HepG2 (cell line): Measurements from ENCODE around the gene FUT3. TPM values are rescaled to one million over a fixed set of nuclear protein-coding genes. Genes with fewer than 3 reads are reported as not detected.
A peak's percentile ranks its signal among the peaks of the same experiment; 100 is the strongest.

Source experiments
- AKAP8 ChIP-seq: sonication (generic); formaldehyde crosslinking; IDR thresholded peaks from 2 replicates; pipeline ENCODE4 v1.5.1; 2020; ENCODE audit warnings: mild to moderate bottlenecking, missing genetic modification reagents
- ATM ChIP-seq: fragments of 450-650 bp; IDR thresholded peaks from 2 replicates; pipeline ENCODE4 v1.7.1; 2017; ENCODE audit warnings: mild to moderate bottlenecking, borderline replicate concordance
- CCAR2 ChIP-seq: fragments of 200-400 bp; formaldehyde crosslinking; optimal IDR thresholded peaks from 2 replicates; pipeline ENCODE3; 2018; ENCODE audit warnings: low read depth, mild to moderate bottlenecking, low read length, moderate library complexity
- CEBPG ChIP-seq: IDR thresholded peaks from 2 replicates; pipeline ENCODE4 v1.6.1; 2016
- CHD2 ChIP-seq: IDR thresholded peaks from 2 replicates; pipeline ENCODE4 v1.6.1; 2011; ENCODE audit warnings: low read depth, low read length, improper control_type of control experiment
- ELF3 ChIP-seq: IDR thresholded peaks from 2 replicates; pipeline ENCODE4 v1.6.1; 2016; ENCODE audit warnings: missing genetic modification reagents, missing compliant biosample characterization
- GTF3A ChIP-seq: sonication (generic); formaldehyde crosslinking; conservative IDR thresholded peaks from 2 replicates; pipeline ENCODE4 v1.4.0; 2020; ENCODE audit warnings: mild to moderate bottlenecking, missing genetic modification reagents
- MED1 ChIP-seq: sonication (generic); formaldehyde crosslinking; IDR thresholded peaks from 2 replicates; pipeline ENCODE4 v1.4.0; 2020; ENCODE audit warnings: missing genetic modification reagents
- REXO4 ChIP-seq: sonication (generic); formaldehyde crosslinking; IDR thresholded peaks from 2 replicates; pipeline ENCODE4 v1.8.0; 2022; ENCODE audit warnings: missing genetic modification reagents, mild to moderate bottlenecking, borderline replicate concordance
- SMAD3 ChIP-seq: sonication (generic); formaldehyde crosslinking; IDR thresholded peaks from 2 replicates; pipeline ENCODE4 v1.4.0; 2020; ENCODE audit warnings: missing genetic modification reagents
- THYN1 ChIP-seq: sonication (generic); formaldehyde crosslinking; IDR thresholded peaks from 2 replicates; pipeline ENCODE4 v1.8.1; 2023; ENCODE audit warnings: low read depth, mild to moderate bottlenecking, moderate library complexity, missing genetic modification reagents, borderline replicate concordance
- TMF1 ChIP-seq: sonication (generic); formaldehyde crosslinking; IDR thresholded peaks from 2 replicates; pipeline ENCODE4 v1.8.1; 2022; ENCODE audit warnings: low read depth, missing genetic modification reagents
- ZKSCAN1 ChIP-seq: fragments of 150-350 bp; IDR thresholded peaks from 2 replicates; pipeline ENCODE4 v1.6.1; 2014; ENCODE audit warnings: low read length
- ZNF17 ChIP-seq: sonication (generic); formaldehyde crosslinking; IDR thresholded peaks from 2 replicates; pipeline ENCODE4 v1.5.0; 2020; ENCODE audit warnings: mild to moderate bottlenecking, missing genetic modification reagents
- ZNF253 ChIP-seq: sonication (generic); formaldehyde crosslinking; IDR thresholded peaks from 2 replicates; pipeline ENCODE4 v1.8.0; 2022; ENCODE audit warnings: mild to moderate bottlenecking, missing genetic modification reagents, borderline replicate concordance
- ZNF34 ChIP-seq: sonication (generic); formaldehyde crosslinking; IDR thresholded peaks from 2 replicates; pipeline ENCODE4 v1.4.0; 2020; ENCODE audit warnings: mild to moderate bottlenecking, missing genetic modification reagents, borderline replicate concordance
- ZNF343 ChIP-seq: sonication (generic); formaldehyde crosslinking; IDR thresholded peaks from 2 replicates; pipeline ENCODE4 v1.4.0; 2020; ENCODE audit warnings: mild to moderate bottlenecking, missing genetic modification reagents
- ZNF451 ChIP-seq: sonication (generic); formaldehyde crosslinking; IDR thresholded peaks from 2 replicates; pipeline ENCODE4 v1.5.0; 2020; ENCODE audit warnings: mild to moderate bottlenecking, missing genetic modification reagents
- ZNF672 ChIP-seq: sonication (generic); formaldehyde crosslinking; IDR thresholded peaks from 2 replicates; pipeline ENCODE4 v1.8.1; 2022; ENCODE audit warnings: missing genetic modification reagents
- polyA plus RNA-seq, 8 experiments: library from polyadenylated mRNA; depleted of rRNA in 3 of 8; stranded (reverse) in 7 of 8; unstranded in 1 of 8; fragments of >200 nt; fragmentation: Illumina TruSeq in 4 of 8; extraction: Trizol in 4 of 8; gene quantifications; 2 replicates each; pipeline versions ENCODE4 v1.2.1 to v1.2.3, GENCODE V29; 2011 to 2016; ENCODE audit warnings: low read depth in 4 of 8, missing spikeins in 1 of 8, mixed read lengths in 1 of 8; ENCODE audit not compliant: insufficient read depth in 1 of 8
- total RNA-seq, 5 experiments: library from RNA; depleted of rRNA; stranded (reverse); fragments of >200 nt; fragmentation: Illumina TruSeq; extraction: Trizol; gene quantifications; 2 replicates each; pipeline ENCODE4 v1.2.3, GENCODE V29; 2016; ENCODE audit warnings: low read depth in 1 of 5
- TF ChIP-seq, protein P1 (sequence below): sonication (generic); formaldehyde crosslinking; IDR thresholded peaks from 2 replicates; pipeline ENCODE4 v1.5.0; 2020; ENCODE audit warnings: missing genetic modification reagents, mild to moderate bottlenecking, borderline replicate concordance
- TF ChIP-seq, protein P2 (sequence below): sonication (generic); formaldehyde crosslinking; conservative IDR thresholded peaks from 2 replicates; pipeline ENCODE4 v1.8.1; 2023; ENCODE audit warnings: missing genetic modification reagents
- TF ChIP-seq, protein P3 (sequence below): IDR thresholded peaks from 2 replicates; pipeline ENCODE4 v1.4.0; 2020; ENCODE audit warnings: mild to moderate bottlenecking, missing genetic modification reagents
- TF ChIP-seq, protein P4 (sequence below): sonication (generic); formaldehyde crosslinking; IDR thresholded peaks from 2 replicates; pipeline ENCODE4 v1.8.1; 2023; ENCODE audit warnings: mild to moderate bottlenecking, inconsistent platforms, moderate library complexity, missing genetic modification reagents, borderline replicate concordance
- TF ChIP-seq, protein P5 (sequence below): sonication (generic); formaldehyde crosslinking; IDR thresholded peaks from 2 replicates; pipeline ENCODE4 v1.4.0; 2020; ENCODE audit warnings: missing genetic modification reagents

The FUT3 gene
- total and polyA plus RNA-seq, 2 of the 13 experiments (the other 11 are each of a cell fraction or from before 2014, with no cell fraction given) = 0.53 to 1.1 TPM

DNA sequence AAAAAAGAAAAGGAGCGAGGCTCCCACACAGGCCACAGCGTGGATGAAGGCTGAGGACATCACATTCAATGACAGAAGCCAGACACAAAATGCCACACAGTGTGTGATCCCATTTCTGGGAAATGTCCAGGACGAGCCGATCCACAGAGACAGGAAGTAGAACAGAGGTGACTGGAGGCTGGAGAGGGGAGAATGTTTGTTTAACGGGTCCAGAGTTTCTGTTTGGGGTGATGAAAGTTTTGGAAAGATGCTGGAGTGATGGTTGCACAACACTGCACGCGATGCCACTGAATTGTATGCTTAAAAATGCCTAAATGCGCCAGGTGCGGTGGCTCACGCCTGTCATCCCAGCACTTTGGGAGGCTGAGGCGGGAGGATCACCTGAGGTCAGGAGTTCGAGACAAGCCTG, 19.7 kb upstream of the FUT3 start (continued):
- TF ChIP-seq, protein P1, sequence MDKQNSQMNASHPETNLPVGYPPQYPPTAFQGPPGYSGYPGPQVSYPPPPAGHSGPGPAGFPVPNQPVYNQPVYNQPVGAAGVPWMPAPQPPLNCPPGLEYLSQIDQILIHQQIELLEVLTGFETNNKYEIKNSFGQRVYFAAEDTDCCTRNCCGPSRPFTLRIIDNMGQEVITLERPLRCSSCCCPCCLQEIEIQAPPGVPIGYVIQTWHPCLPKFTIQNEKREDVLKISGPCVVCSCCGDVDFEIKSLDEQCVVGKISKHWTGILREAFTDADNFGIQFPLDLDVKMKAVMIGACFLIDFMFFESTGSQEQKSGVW (CRISPR knock-in tag) = no peak
- TF ChIP-seq GTF3A (CRISPR knock-in tag) (no peak), MED1 (CRISPR knock-in tag) (peak; percentile 99), TMF1 (CRISPR knock-in tag) (no peak), SMAD3 (CRISPR knock-in tag) (peak; percentile 99), ATM (no peak), ZNF17 (CRISPR knock-in tag) (no peak), ELF3 (CRISPR knock-in tag) (peak; percentile 96), REXO4 (CRISPR knock-in tag) (no peak), ZNF672 (CRISPR knock-in tag) (no peak), CHD2 (no peak), ZNF34 (CRISPR knock-in tag) (peak; percentile 84; the same call in 1 of the 2 replicates), ZNF343 (peak; percentile 76; the same call in 1 of the 2 replicates), ZNF253 (CRISPR knock-in tag) (0 out of 2 replicates have a peak, but pooled peaks have one; percentile 37), CCAR2 (no peak), ZNF451 (0 out of 2 replicates have a peak, but pooled peaks have one; percentile 45), AKAP8 (peak; percentile 89), CEBPG (CRISPR knock-in tag) (peak; percentile 99), THYN1 (CRISPR knock-in tag) (no peak), ZKSCAN1 (peak; percentile 32; the same call in 1 of the 2 replicates)
- TF ChIP-seq, protein P2, sequence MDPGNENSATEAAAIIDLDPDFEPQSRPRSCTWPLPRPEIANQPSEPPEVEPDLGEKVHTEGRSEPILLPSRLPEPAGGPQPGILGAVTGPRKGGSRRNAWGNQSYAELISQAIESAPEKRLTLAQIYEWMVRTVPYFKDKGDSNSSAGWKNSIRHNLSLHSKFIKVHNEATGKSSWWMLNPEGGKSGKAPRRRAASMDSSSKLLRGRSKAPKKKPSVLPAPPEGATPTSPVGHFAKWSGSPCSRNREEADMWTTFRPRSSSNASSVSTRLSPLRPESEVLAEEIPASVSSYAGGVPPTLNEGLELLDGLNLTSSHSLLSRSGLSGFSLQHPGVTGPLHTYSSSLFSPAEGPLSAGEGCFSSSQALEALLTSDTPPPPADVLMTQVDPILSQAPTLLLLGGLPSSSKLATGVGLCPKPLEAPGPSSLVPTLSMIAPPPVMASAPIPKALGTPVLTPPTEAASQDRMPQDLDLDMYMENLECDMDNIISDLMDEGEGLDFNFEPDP (CRISPR knock-in tag) = no peak
- TF ChIP-seq, protein P3, sequence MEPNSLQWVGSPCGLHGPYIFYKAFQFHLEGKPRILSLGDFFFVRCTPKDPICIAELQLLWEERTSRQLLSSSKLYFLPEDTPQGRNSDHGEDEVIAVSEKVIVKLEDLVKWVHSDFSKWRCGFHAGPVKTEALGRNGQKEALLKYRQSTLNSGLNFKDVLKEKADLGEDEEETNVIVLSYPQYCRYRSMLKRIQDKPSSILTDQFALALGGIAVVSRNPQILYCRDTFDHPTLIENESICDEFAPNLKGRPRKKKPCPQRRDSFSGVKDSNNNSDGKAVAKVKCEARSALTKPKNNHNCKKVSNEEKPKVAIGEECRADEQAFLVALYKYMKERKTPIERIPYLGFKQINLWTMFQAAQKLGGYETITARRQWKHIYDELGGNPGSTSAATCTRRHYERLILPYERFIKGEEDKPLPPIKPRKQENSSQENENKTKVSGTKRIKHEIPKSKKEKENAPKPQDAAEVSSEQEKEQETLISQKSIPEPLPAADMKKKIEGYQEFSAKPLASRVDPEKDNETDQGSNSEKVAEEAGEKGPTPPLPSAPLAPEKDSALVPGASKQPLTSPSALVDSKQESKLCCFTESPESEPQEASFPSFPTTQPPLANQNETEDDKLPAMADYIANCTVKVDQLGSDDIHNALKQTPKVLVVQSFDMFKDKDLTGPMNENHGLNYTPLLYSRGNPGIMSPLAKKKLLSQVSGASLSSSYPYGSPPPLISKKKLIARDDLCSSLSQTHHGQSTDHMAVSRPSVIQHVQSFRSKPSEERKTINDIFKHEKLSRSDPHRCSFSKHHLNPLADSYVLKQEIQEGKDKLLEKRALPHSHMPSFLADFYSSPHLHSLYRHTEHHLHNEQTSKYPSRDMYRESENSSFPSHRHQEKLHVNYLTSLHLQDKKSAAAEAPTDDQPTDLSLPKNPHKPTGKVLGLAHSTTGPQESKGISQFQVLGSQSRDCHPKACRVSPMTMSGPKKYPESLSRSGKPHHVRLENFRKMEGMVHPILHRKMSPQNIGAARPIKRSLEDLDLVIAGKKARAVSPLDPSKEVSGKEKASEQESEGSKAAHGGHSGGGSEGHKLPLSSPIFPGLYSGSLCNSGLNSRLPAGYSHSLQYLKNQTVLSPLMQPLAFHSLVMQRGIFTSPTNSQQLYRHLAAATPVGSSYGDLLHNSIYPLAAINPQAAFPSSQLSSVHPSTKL = peak; percentile 98
- TF ChIP-seq, protein P4, sequence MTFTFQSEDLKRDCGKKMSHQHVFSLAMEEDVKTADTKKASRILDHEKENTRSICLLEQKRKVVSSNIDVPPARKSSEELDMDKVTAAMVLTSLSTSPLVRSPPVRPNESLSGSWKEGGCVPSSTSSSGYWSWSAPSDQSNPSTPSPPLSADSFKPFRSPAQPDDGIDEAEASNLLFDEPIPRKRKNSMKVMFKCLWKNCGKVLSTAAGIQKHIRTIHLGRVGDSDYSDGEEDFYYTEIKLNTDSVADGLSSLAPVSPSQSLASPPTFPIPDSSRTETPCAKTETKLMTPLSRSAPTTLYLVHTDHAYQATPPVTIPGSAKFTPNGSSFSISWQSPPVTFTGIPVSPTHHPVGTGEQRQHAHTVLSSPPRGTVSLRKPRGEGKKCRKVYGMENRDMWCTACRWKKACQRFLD (CRISPR knock-in tag) = no peak; the same call in 1 of the 2 replicates
- TF ChIP-seq, protein P5, sequence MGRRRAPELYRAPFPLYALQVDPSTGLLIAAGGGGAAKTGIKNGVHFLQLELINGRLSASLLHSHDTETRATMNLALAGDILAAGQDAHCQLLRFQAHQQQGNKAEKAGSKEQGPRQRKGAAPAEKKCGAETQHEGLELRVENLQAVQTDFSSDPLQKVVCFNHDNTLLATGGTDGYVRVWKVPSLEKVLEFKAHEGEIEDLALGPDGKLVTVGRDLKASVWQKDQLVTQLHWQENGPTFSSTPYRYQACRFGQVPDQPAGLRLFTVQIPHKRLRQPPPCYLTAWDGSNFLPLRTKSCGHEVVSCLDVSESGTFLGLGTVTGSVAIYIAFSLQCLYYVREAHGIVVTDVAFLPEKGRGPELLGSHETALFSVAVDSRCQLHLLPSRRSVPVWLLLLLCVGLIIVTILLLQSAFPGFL = no peak
